GM12874 (cell line): ENCODE results near the gene TBCD.

Source experiments
- TF ChIP-seq, protein P1 (sequence below): IDR thresholded peaks from 2 replicates; pipeline ENCODE4 v1.5.1; 2011; ENCODE audit warnings: low read depth, mild to moderate bottlenecking, control low read depth, low read length, moderate library complexity; ENCODE audit not compliant: insufficient read depth

The TBCD gene

DNA sequence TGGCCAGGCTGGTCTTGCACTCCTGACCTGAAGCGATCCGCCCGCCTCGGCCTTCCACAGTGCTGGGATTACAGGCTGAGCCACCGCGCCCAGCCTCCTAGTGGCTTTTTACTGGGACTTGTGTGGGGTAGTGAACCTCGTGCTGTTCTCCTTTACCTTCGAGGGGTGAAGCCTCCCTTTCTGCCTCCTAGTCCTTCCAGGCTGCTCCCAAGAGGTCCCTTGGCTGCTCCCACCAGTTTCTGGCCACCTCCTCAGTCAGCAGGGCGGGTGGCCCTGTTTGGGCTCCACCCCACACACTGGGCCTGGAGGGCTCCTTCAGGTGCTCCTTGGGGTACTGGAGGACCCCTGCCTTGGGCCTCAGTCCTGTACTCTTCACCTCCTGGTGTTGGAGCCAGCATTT, 158.9 kb downstream of the TBCD start:
- TF ChIP-seq, protein P1, sequence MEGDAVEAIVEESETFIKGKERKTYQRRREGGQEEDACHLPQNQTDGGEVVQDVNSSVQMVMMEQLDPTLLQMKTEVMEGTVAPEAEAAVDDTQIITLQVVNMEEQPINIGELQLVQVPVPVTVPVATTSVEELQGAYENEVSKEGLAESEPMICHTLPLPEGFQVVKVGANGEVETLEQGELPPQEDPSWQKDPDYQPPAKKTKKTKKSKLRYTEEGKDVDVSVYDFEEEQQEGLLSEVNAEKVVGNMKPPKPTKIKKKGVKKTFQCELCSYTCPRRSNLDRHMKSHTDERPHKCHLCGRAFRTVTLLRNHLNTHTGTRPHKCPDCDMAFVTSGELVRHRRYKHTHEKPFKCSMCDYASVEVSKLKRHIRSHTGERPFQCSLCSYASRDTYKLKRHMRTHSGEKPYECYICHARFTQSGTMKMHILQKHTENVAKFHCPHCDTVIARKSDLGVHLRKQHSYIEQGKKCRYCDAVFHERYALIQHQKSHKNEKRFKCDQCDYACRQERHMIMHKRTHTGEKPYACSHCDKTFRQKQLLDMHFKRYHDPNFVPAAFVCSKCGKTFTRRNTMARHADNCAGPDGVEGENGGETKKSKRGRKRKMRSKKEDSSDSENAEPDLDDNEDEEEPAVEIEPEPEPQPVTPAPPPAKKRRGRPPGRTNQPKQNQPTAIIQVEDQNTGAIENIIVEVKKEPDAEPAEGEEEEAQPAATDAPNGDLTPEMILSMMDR = no peak

DNA sequence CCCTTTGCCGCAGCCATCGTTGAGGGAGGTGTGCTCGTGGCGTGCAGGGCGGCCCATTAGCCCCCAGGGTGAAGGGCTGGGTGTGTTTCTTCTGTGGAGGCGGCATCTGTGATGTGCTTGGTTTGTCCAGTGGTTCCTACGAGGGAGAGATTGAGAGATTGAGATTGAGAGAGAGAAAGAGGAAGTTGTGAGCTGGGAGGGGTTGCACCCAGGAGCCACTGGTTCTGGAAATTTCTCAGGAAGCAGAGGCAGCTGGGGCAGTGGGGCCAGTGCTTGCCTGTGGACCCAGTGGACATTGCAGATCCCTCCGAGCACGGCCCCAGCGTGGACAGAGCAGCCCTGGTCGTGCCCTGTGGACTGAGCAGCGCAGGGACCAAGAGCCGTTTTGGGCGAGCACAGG, 160.0 kb downstream of the TBCD start:
- TF ChIP-seq, protein P1 = no peak

DNA sequence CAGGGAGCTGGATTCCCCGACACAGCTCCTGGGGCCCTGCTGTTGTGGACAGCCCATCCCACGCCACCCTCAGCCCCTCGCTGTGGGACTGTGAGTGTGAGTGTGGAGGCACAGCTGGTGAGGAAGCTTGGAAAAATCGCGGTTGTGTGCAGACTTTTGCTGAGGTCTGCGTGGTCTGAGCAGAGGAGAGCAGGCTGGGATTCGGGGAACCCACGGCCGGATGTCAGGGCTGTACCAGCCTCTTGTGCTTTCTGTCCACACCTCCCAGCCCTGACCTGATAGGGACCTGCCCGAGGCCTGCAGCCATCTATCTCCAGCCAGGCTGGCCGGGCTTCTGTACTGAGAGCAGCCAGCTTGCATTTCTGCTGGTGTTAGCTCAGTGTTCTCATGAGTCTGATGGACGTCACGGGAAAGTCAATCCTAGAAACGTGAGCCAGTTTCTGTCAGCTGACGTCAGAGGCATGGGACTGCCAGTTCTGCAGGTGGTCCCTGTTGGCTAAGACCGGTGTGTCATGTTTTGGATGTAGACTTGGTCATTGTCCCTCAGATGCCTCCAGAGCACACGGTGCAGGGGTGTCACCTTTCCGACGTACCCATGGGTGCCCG, 160.7 kb downstream of the TBCD start:
- TF ChIP-seq, protein P1 = no peak

- TF ChIP-seq, protein P1 = 0 out of 2 replicates have a peak, but pooled peaks have one; percentile 14
Measured at GRCh38 chr17:82913304-82914043, 161.6 kb downstream of the TBCD start.

- TF ChIP-seq, protein P1 = peak; percentile 80
Measured at GRCh38 chr17:82914375-82914774, 162.5 kb downstream of the TBCD start.

DNA sequence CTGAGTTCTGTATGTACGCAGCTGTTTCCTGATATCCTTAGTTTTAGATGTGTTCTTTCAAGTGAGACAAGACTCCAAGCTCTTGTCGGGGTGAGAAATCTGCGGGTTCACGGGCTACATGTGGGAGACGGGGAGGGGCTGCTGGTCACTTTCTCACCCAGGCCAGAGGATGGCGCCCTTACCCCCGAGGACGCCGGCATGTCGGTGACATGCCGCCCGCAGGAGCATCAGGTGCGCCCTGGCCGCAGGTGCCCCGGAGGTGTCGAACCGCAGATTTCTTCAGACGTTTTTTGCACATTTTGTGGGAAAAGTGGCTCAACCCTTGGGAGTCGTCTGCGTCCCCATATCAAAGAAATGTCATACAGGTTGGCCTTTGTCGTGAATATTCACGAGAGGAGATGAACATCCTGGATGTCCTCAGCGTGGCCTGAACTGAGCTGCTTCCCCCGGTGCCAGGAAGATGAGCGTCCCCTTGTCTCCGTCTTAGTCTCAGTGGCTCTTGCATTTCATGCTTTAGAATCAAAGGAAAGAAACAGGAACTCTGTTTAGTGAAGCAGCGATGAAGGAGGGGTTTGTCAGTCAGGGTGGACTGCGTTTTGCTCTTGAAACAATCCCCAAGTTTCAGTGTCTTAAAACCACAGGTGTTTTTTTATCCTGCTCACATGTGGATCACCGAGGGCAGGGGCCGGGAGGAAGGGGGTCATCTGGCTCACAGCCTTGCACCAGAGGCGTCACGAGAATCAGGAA, 163.3 kb downstream of the TBCD start:
- TF ChIP-seq, protein P1 = peak; percentile 29; the same call in 1 of the 2 replicates

DNA sequence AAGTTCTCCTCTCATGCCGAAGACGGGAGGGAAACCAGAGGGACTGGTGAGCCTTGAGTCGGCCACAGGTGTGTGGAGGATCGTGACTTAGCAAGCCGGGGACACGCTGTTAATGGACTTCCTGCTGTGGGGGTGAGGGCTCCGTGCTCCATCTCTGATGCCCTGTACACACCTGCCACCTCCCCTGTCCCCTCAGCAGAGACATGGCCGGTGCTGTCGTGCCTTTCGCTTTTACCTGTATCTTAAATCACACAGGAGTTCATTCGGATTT, 163.8 kb downstream of the TBCD start:
- TF ChIP-seq, protein P1 = no peak
